Spinal cord (tissue), 10 donors: ENCODE data around the gene MCCC2. TPM values are rescaled to one million over a fixed set of nuclear protein-coding genes. Genes with fewer than 3 reads are reported as not detected.
A peak's percentile ranks its signal among the peaks of the same experiment; 100 is the strongest.
"Not testable (repeated sequence)": the region's sequence is repeated elsewhere in the genome, so short reads cannot be mapped to it uniquely, and the experiment has no call there.

Experiments used
- DNase-seq, 6 donors: peaks; one replicate each; pipeline versions ENCODE4 v3.0.0 to v3.0.0-alpha.2; 2013 to 2015; ENCODE audit warnings: low spot score in 6 of 6, low read depth in 4 of 6
- H3K27ac ChIP-seq: one replicate; pipeline ENCODE4 v1.5.1; 2013; ENCODE audit warnings: low read depth, low read length, control low read depth
- H3K27me3 ChIP-seq: one replicate; pipeline ENCODE4 v1.6.1; 2013; ENCODE audit warnings: low read length; ENCODE audit not compliant: control insufficient read depth, insufficient read depth
- H3K36me3 ChIP-seq: one replicate; pipeline ENCODE4 v1.6.1; 2013; ENCODE audit warnings: low read length; ENCODE audit not compliant: control insufficient read depth, insufficient read depth
- H3K4me1 ChIP-seq: one replicate; pipeline ENCODE4 v1.6.1; 2013; ENCODE audit warnings: low read length; ENCODE audit not compliant: control insufficient read depth, insufficient read depth
- H3K4me3 ChIP-seq: one replicate; pipeline ENCODE4 v1.5.1; 2013; ENCODE audit warnings: low read depth, low read length, control low read depth
- H3K9me3 ChIP-seq: one replicate; pipeline ENCODE4 v1.6.1; 2013; ENCODE audit warnings: low read length; ENCODE audit not compliant: control insufficient read depth, insufficient read depth
- WGBS: methylation state at CpG from one replicate; pipeline ENCODE4 v1.1.5; 2013; ENCODE audit warnings: missing lambda C conversion rate; ENCODE audit not compliant: insufficient coverage; 5-methylcytosine and 5-hydroxymethylcytosine counted together
- polyA plus RNA-seq, 2 donors: library from polyadenylated mRNA; unstranded; fragments of 120-200 nt; gene quantifications; one replicate each; pipeline ENCODE4 v1.2.1, GENCODE V29; 2013; ENCODE audit not compliant: insufficient read length in 2 of 2
- total RNA-seq, 2 donors: library from RNA; depleted of rRNA in 1 of 2; stranded (reverse); fragments of 120-200 nt in 1 of 2; fragments of >200 nt in 1 of 2; gene quantifications; one replicate each; pipeline versions ENCODE4 v1.2.3 to v1.2.4, GENCODE V29; 2013 to 2014
- donor health status: healthy.

MCCC2 gene
- total and polyA plus RNA-seq, 4 donors: 35.0 to 44.6 (median 42.4) TPM

GRCh38 chr5:71591100-71591499 is 4.0 kb downstream of the MCCC2 start:
- Histone ChIP-seq H3K4me1 (peaks cover 11% of the 10 kb centered on the region), H3K4me3 (no peak overlapping the region), H3K36me3 (peaks cover 6% of the 10 kb centered on the region), H3K27me3 (no peaks in the 10 kb centered on the region), H3K27ac (no peak overlapping the region), H3K9me3 (no peaks in the 10 kb centered on the region)
- no peak for DNase-seq

- Histone ChIP-seq H3K4me3 (no peak overlapping the region), H3K9me3 (no peaks in the 10 kb centered on the region), H3K36me3 (peaks cover 26% of the 10 kb centered on the region), H3K27me3 (no peaks in the 10 kb centered on the region), H3K4me1 (no peaks in the 10 kb centered on the region), H3K27ac (no peak overlapping the region)
- WGBS: no CpG with 5 or more reads among the region's 4 CpGs
- DNase-seq: no peak
Observed at GRCh38 chr5:71596169-71596568, 9.0 kb downstream of the MCCC2 start.

DNA sequence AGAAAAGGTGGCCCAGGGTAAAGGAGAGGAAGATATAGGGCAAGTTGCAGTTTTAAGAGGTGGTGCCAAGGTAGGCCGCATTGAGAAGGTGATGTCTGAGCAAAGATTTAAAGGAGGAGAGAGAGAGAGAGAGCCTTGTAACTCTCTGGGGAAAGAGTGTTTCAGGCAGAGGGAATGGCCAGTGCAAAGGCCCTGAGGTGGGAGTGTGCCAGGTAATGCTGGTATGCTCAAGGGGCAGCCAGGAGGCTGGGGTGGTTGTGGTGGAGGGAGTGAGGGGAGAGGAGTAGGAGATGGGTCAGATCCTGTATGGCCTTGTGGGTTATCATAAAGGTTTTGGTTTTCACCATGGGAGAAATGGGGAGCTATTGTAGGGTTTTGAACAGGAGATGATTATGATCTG is 9.9 kb downstream of the MCCC2 start:
- WGBS: 97% methylated on average over 1 of the region's 1 CpG

GRCh38 chr5:71600783-71601182 is 13.6 kb downstream of the MCCC2 start:
- Histone ChIP-seq H3K27ac (no peak overlapping the region), H3K36me3 (peaks cover 22% of the 10 kb centered on the region), H3K9me3 (no peaks in the 10 kb centered on the region), H3K4me1 (no peaks in the 10 kb centered on the region), H3K4me3 (no peak overlapping the region), H3K27me3 (no peaks in the 10 kb centered on the region)
- no peak for DNase-seq
- 100% methylated on average over 1 of the region's 1 CpG for WGBS

More for the DNA sequence above, 9.9 kb downstream of the MCCC2 start:
- Histone ChIP-seq H3K36me3 (peaks cover 26% of the 10 kb centered on the region), H3K4me3 (no peak overlapping the region), H3K4me1 (no peaks in the 10 kb centered on the region), H3K9me3 (no peaks in the 10 kb centered on the region), H3K27ac (no peak overlapping the region), H3K27me3 (no peaks in the 10 kb centered on the region)
- no peak for DNase-seq

DNA sequence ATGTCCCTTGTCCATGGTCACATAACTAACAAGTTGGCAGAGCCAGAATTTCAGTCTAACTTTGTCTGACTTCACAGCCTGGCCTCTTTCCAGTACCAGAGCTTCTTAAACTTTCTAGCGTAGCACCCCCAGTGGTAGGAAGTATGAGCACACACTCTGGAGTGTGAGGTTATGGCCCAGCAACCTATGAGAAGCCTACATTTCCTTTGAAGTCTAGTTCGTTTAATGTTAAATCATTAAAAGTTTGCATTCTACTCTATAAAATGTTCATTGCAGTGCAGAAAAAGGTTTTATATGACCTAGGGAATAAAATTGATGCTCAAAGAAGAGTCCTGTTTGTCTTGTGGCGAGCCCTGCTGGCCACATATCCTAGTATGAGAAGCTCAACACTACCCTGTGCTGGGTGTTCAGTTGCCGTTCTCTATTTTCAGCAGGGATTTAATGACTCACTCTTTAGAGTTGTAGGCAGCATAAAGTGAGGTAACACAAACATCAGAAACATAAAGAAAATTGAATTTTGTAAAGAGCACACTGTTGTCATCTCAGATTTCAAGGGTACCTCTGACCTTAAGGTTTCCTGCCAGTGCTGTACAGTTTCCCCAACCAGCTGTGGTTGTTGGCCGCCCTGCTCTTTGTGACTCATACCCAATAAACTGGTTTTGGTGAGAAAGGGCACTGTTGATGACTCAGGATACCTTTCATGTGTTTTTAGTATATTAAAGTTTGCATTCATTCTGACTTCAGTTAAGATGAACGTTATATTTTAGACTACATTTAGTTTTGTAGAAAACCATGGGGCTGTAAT is 14.3 kb downstream of the MCCC2 start:
- Histone ChIP-seq H3K4me3 (no peak overlapping the region), H3K27me3 (no peaks in the 10 kb centered on the region), H3K9me3 (no peaks in the 10 kb centered on the region), H3K27ac (no peak overlapping the region), H3K36me3 (peaks cover 22% of the 10 kb centered on the region), H3K4me1 (no peaks in the 10 kb centered on the region)
- WGBS: 100% methylated on average over 1 of the region's 6 CpGs
- peak in 2 of 6 donors; percentile 52 to 59 for DNase-seq

- peaks cover 12% of the 10 kb centered on the region for H3K36me3 ChIP-seq
- WGBS: no CpG with 5 or more reads among the region's 16 CpGs
- not testable (repeated sequence) for H3K9me3 ChIP-seq, H3K4me3 ChIP-seq, H3K27ac ChIP-seq, H3K4me1 ChIP-seq, DNase-seq, H3K27me3 ChIP-seq
Observed at GRCh38 chr5:71609916-71610315, 22.8 kb downstream of the MCCC2 start.

DNA sequence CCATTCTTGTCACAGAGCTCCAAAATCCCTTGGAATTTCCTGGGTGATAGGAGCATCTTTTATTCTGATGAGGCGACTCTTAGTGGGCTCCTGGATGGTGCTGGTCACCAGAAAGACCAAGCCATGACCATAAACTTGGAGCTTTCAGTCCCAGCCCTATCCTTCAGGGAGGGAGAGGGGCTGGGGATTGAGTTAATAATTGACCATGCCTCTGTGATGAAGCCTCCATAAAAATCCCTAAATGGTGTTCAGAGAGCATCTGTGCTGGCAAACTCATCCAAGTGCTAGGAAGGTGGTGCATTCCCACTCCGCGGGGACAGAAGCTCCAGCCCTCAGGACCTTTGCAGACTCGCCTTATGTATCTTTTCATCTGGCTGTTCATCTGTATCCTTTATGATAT is 28.7 kb downstream of the MCCC2 start:
- Histone ChIP-seq H3K4me1 (no peaks in the 10 kb centered on the region), H3K9me3 (no peaks in the 10 kb centered on the region), H3K27ac (no peak overlapping the region), H3K4me3 (no peak overlapping the region), H3K36me3 (peaks cover 12% of the 10 kb centered on the region), H3K27me3 (no peaks in the 10 kb centered on the region)
- WGBS: 40% methylated on average over 2 of the region's 4 CpGs
- DNase-seq: no peak

GRCh38 chr5:71620630-71621029 is 33.5 kb downstream of the MCCC2 start:
- no peak for DNase-seq
- peaks cover 9% of the 10 kb centered on the region for H3K36me3 ChIP-seq
- H3K4me1 ChIP-seq: no peaks in the 10 kb centered on the region
- 100% methylated on average over 2 of the region's 2 CpGs for WGBS
- no peaks in the 10 kb centered on the region for H3K27me3 ChIP-seq
- no peak overlapping the region for H3K27ac ChIP-seq
- H3K4me3 ChIP-seq: no peak overlapping the region
- H3K9me3 ChIP-seq: no peaks in the 10 kb centered on the region

DNA sequence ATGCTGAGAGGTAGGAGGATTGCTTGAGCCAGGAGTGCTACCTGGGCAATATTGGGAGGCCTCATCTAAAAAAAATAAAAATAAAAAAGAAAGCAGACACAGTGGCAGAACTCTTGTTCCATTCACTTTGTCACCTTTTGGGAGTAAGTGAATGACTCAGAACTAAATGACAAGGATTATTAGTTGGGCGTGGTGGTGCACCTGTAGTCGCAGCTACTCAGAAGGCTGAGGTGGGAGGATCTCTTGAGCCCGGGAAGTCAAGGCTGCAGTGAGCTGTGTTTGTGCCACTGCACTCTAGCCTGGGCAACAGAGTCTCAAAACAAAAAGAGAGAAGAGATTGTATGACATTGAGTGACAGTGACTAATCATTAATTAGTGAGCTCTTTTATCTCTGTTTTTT is 34.1 kb downstream of the MCCC2 start:
- 97% methylated on average over 3 of the region's 3 CpGs for WGBS
- H3K4me3 ChIP-seq: no peak overlapping the region
- no peak overlapping the region for H3K27ac ChIP-seq
- peaks cover 9% of the 10 kb centered on the region for H3K36me3 ChIP-seq
- no peaks in the 10 kb centered on the region for H3K27me3 ChIP-seq
- no peaks in the 10 kb centered on the region for H3K9me3 ChIP-seq
- no peaks in the 10 kb centered on the region for H3K4me1 ChIP-seq
- DNase-seq: no peak

DNA sequence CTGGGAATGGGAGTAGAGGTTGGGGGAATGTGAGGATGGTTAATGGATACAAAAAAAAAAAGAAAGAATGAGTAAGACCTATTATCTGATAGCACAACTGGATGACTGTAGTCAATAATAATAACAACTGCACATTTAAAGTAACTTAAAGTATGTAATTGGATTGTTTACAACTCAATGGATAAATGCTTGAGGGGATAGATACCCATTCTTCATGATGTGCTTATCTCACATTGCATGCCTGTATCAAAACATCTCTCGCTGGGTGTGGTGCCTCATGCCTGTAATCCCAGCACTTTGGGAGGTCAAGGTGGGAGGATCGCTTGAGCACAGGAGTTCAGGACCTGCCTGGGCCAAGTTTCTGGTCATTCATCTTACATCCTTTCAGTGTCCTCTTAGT is 34.6 kb downstream of the MCCC2 start:
- no peak for DNase-seq
- Histone ChIP-seq H3K4me1 (no peaks in the 10 kb centered on the region), H3K9me3 (no peaks in the 10 kb centered on the region), H3K4me3 (no peak overlapping the region), H3K36me3 (peaks cover 9% of the 10 kb centered on the region), H3K27ac (no peak overlapping the region), H3K27me3 (no peaks in the 10 kb centered on the region)
- 100% methylated on average over 2 of the region's 2 CpGs for WGBS
